Osteoblast (primary cell): ENCODE results near the gene MZB1. TPM values are rescaled to one million over a fixed set of nuclear protein-coding genes. Genes with fewer than 3 reads are reported as not detected.

Experiments
- DNase-seq: peaks from one replicate; pipeline ENCODE4 v3.0.0; 2011; ENCODE audit warnings: low spot score, mixed read lengths; ENCODE audit not compliant: insufficient read length; ENCODE audit errors: missing footprints
- H2AFZ ChIP-seq: 2 replicates; pipeline ENCODE4 v1.6.0; 2011; ENCODE audit warnings: mild to moderate bottlenecking, low read length
- H3K27ac ChIP-seq: 2 replicates; pipeline ENCODE4 v1.5.1; 2011; ENCODE audit warnings: mild to moderate bottlenecking, low read depth, low read length, moderate library complexity
- H3K27me3 ChIP-seq: 2 replicates; pipeline ENCODE4 v1.6.0; 2012; ENCODE audit warnings: mild to moderate bottlenecking, control low read depth, inconsistent platforms, low read length, moderate library complexity; ENCODE audit not compliant: insufficient read depth
- H3K36me3 ChIP-seq: 2 replicates; pipeline ENCODE4 v1.5.1; 2011; ENCODE audit warnings: mild to moderate bottlenecking, low read length, control low read depth, moderate library complexity; ENCODE audit not compliant: insufficient read depth
- H3K4me1 ChIP-seq: 2 replicates; pipeline ENCODE4 v1.5.1; 2011; ENCODE audit warnings: mild to moderate bottlenecking, low read length, control low read depth, moderate library complexity; ENCODE audit not compliant: insufficient read depth
- H3K4me2 ChIP-seq: 2 replicates; pipeline ENCODE4 v1.6.0; 2011; ENCODE audit warnings: mild to moderate bottlenecking, low read length; ENCODE audit not compliant: insufficient read depth
- H3K4me3 ChIP-seq: fragments of 200-600 bp; sonication (generic); 3 replicates; pipeline ENCODE4 v1.5.1; 2012; ENCODE audit warnings: mild to moderate bottlenecking, low read length, inconsistent platforms; ENCODE audit not compliant: insufficient read depth
- H3K79me2 ChIP-seq: 2 replicates; pipeline ENCODE4 v1.6.0; 2012; ENCODE audit warnings: mild to moderate bottlenecking, low read length, control low read depth, inconsistent platforms; ENCODE audit not compliant: insufficient read depth
- H3K9me3 ChIP-seq: 2 replicates; pipeline ENCODE4 v1.5.1; 2011; ENCODE audit warnings: low read depth, low read length, control low read depth
- H4K20me1 ChIP-seq: 2 replicates; pipeline ENCODE4 v1.6.0; 2012; ENCODE audit warnings: mild to moderate bottlenecking, low read length, control low read depth; ENCODE audit not compliant: insufficient read depth
- total RNA-seq: library from RNA; depleted of rRNA; stranded (reverse); fragments of >200 nt; gene quantifications from 2 replicates; pipeline ENCODE4 v1.2.3, GENCODE V29; 2012
- TF ChIP-seq, protein P1 (sequence below): IDR thresholded peaks from 2 replicates; pipeline ENCODE4 v1.5.1; 2011; ENCODE audit warnings: mild to moderate bottlenecking, low read depth, low read length, moderate library complexity; ENCODE audit errors: extremely low read depth

The MZB1 gene, protein sequence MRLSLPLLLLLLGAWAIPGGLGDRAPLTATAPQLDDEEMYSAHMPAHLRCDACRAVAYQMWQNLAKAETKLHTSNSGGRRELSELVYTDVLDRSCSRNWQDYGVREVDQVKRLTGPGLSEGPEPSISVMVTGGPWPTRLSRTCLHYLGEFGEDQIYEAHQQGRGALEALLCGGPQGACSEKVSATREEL
- 0.29 TPM in 1 of 2 replicates, not detected in the other for total RNA-seq

DNA sequence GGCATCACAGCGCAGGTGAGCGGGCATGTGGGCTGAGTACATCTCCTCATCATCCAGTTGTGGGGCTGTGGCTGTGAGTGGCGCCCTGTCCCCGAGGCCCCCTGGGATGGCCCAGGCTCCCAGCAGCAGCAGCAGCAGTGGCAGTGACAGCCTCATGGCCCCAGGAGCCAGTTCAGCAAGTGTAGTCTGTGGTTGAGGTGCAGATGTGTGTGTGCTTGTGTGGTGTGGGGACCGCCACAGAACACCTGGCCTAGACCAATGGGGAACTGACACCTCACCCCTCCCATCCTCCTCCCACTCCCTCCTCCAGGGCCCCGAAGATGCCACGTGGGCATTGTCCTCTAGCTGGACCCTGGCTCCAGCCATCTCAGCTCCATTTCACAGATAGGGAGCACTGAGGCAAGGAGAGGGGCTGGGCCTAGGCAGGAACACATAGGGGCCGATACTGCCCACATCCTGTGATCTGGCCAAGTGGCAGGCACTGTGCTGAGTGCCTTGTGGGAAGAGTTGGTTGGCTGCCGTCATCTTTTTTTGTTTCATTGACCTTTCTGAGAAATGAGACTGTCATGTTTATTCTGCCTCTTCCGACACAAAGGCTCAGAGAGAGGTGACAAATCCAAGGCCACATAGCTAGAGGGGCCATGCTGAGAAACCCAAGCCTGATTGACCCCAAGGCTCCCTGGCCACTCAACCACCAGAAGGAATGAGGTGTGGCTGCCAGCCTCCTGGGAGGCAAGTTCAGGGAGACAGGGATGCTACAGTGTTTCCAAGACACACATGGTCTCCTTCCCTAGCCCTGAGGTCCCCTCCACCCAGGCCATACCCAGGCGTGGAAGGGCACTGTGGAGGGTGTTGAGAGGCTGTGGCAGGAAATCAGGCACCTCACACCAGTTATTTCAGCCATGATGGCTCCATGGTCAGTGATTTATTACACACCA lies at the start of gene MZB1:
MZB1 (minus strand) TSS at position 213 of the 938 bp plus-strand sequence; CDS start at position 156, 57 bp downstream.
- Histone ChIP-seq H3K36me3 (no peaks in the 10 kb centered on the region), H3K27me3 (peaks cover 18% of the 10 kb centered on the region), H3K27ac (no peak within 1 kb of the TSS), H3K79me2 (no peaks in the 10 kb centered on the region), H3K4me3 (no peak within 1 kb of the TSS), H3K4me2 (no peak within 1 kb of the TSS), H3K4me1 (no peaks in the 10 kb centered on the region), H3K9me3 (no peaks in the 10 kb centered on the region), H4K20me1 (no peaks in the 10 kb centered on the region), H2AFZ (no peak within 1 kb of the TSS)
- TF ChIP-seq, protein P1, sequence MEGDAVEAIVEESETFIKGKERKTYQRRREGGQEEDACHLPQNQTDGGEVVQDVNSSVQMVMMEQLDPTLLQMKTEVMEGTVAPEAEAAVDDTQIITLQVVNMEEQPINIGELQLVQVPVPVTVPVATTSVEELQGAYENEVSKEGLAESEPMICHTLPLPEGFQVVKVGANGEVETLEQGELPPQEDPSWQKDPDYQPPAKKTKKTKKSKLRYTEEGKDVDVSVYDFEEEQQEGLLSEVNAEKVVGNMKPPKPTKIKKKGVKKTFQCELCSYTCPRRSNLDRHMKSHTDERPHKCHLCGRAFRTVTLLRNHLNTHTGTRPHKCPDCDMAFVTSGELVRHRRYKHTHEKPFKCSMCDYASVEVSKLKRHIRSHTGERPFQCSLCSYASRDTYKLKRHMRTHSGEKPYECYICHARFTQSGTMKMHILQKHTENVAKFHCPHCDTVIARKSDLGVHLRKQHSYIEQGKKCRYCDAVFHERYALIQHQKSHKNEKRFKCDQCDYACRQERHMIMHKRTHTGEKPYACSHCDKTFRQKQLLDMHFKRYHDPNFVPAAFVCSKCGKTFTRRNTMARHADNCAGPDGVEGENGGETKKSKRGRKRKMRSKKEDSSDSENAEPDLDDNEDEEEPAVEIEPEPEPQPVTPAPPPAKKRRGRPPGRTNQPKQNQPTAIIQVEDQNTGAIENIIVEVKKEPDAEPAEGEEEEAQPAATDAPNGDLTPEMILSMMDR, result no peak
- peak; percentile 87 for DNase-seq

DNA sequence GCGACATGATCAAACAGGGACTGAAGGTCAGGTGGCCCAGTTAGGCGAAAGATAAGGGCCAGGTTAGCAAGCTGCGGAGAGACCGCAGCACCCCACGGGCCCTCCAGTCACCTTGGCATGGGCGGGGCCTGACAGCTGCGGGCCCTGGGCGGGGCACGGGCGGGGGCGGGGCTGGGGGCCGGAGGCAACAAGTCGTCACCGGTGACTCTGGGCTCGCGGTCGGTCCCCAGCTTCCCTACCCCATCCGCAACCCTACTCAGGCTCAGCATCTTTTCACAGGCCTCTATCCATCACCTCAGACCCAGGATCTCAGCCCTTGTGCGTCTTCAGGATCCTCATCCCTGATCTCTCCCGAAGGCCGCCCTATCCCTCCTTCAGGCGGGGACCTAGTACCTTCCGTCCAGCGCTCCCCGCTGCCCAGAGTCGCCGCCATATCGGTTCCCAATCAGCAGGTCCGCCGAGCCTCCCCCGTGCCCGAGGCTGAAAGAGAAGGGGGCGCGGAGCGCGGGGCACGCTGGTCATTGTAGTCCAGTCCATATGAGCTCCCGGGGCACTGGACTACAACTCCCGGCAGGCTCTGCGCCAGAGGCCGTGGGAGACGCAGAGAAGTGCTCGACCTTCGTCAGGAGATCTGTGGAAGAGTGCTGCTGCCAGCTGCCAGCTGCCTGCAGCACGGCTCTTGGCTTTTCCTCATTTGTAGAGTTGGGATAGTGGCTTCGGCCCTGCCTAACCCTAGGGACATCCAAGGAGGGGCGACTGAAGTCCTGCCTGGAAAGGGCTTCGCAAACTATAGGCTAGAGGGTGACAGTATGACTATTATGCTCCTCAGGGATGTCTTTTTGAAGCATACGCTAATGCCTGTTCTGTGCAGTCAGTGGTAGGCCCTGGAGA lies 49.5 kb upstream of the MZB1 start, which contains the start of gene DNAJC18:
DNAJC18 (minus strand) TSS at position 513 of the 891 bp plus-strand sequence; CDS start at position 433, 80 bp downstream.
- peak within 1 kb of the TSS; percentile 95 for H2AFZ ChIP-seq
- no peaks in the 10 kb centered on the region for H3K79me2 ChIP-seq
- H3K27ac ChIP-seq, result peak within 1 kb of the TSS; percentile 81
- H3K4me1 ChIP-seq, result peaks cover 19% of the 10 kb centered on the region
- TF ChIP-seq, protein P1, result no peak
- DNase-seq, result peak; percentile 97
- H4K20me1 ChIP-seq, result no peaks in the 10 kb centered on the region
- no peaks in the 10 kb centered on the region for H3K9me3 ChIP-seq
- H3K27me3 ChIP-seq, result no peaks in the 10 kb centered on the region
- no peaks in the 10 kb centered on the region for H3K36me3 ChIP-seq
- peak within 1 kb of the TSS; percentile 86 for H3K4me2 ChIP-seq
- peak within 1 kb of the TSS; percentile 89 for H3K4me3 ChIP-seq

DNA sequence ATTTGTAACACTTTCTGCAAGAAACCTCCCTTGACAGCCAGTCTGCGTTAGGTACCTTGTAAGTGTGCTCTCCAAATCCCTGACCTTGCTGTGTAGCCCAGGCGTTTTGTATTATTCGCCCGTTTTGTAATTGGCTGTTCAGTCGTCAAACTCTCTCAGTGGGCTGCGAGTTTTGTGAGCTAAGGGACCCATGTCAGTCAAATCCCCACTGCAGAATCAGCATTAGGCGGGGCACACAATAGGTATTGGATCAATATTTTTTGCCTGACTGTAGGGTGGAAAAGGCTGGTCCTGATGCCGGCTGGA lies 48.9 kb upstream of the MZB1 start:
- H3K4me1 ChIP-seq, result peaks cover 13% of the 10 kb centered on the region
- no peaks in the 10 kb centered on the region for H3K9me3 ChIP-seq
- TF ChIP-seq, protein P1, result no peak
- H3K27me3 ChIP-seq, result no peaks in the 10 kb centered on the region
- H2AFZ ChIP-seq, result peak overlapping the region; percentile 67
- DNase-seq, result no peak
- peak overlapping the region; percentile 86 for H3K4me2 ChIP-seq
- H3K36me3 ChIP-seq, result no peaks in the 10 kb centered on the region
- no peak overlapping the region for H3K27ac ChIP-seq
- no peaks in the 10 kb centered on the region for H3K79me2 ChIP-seq
- peak overlapping the region; percentile 89 for H3K4me3 ChIP-seq
- H4K20me1 ChIP-seq, result no peaks in the 10 kb centered on the region
